ENCODE measurements around the gene MSMP. TPM values are rescaled to one million over a fixed set of nuclear protein-coding genes. Genes with fewer than 3 reads are reported as not detected.

The MSMP gene
- total and polyA plus RNA-seq, 2 donors (not counting 3 experiments of a cell fraction or from before 2014, with no cell fraction given): 18.8 to 29.0 TPM

- POLR2A ChIA-PET: interaction anchor here (1.4 kb wide), 1 partner anchor 12 kb away, joined by 5 read pairs; the partner anchor contains the start of genes CREB3 and TLN1
- no peaks in the 10 kb centered on the region for H4K20me1 ChIP-seq (replicated peaks; ENCODE audit: control insufficient read depth, extremely low read depth, insufficient read depth, low read length)
- no TSS peak for BruUV-seq (replicated peaks)
Measured at GRCh38 chr9:35743880-35744518, 10.1 kb downstream of the MSMP start.

More at GRCh38 chr9:35743880-35744518, 10.1 kb downstream of the MSMP start:
- dilution Hi-C loops (cut with MboI; ENCODE audit: extremely low pct_ligation_motif_present, low sequenced_read_pairs) (no loop called here), intact Hi-C loops (cut with micrococcal nuclease) (no loop called here)
- peaks cover 38 to 45% of the 10 kb centered on the region in 2 experiments for H3K36me3 ChIP-seq (ENCODE audit: control insufficient read depth in 2 of 2, extremely low read depth in 1 of 2, insufficient read depth in 2 of 2, low read length in 2 of 2)
- H3K9ac ChIP-seq (replicated peaks; ENCODE audit: extremely low read depth, insufficient read depth, low read length): no peak overlapping the region
- no peaks in the 10 kb centered on the region for H3K27me3 ChIP-seq (ENCODE audit: control insufficient read depth in 2 of 2, insufficient read depth in 2 of 2, low read length in 2 of 2)
- DNase-seq (ENCODE audit: low read depth, low spot score): no peak
- no peaks in the 10 kb centered on the region for H3K9me3 ChIP-seq (replicated peaks; ENCODE audit: control insufficient read depth, insufficient read depth, low read length)
- H3K27ac ChIP-seq (ENCODE audit: insufficient read depth, low read depth, low read length): no peak overlapping the region
- H3K4me3 ChIP-seq (replicated peaks in 1 of 3; ENCODE audit: insufficient read depth in 1 of 3, low read depth in 1 of 3, low read length in 3 of 3): no peak overlapping the region
- no peak for FAIRE-seq
- no peak overlapping the region for H2AFZ ChIP-seq (ENCODE audit: low read depth, low read length)
- H3K4me2 ChIP-seq (ENCODE audit: insufficient read depth, low read length): no peak overlapping the region
- H3K79me2 ChIP-seq (ENCODE audit: control insufficient read depth, insufficient read depth, low read length): peaks cover 88% of the 10 kb centered on the region
- CTCF ChIA-PET: interaction anchor here (0.9 to 7.2 kb wide), 9 partner anchors 7 to 82 kb away, joined by 3 to 86 read pairs (median 6); partner anchors contain the start of gene MSMP
- no peaks in the 10 kb centered on the region for H3K9me1 ChIP-seq (replicated peaks; ENCODE audit: control insufficient read depth, extremely low read depth, insufficient read depth, low read length)
- TF ChIP-seq POLR2A (IDR thresholded peaks at IDR 0.05; ENCODE audit: low read depth, low read length) (no peak), MYC (IDR thresholded peaks at IDR 0.05; ENCODE audit: low read depth, low read length) (no peak), MAX (IDR thresholded peaks at IDR 0.05; ENCODE audit: insufficient read depth, insufficient read length) (no peak), JUN (IDR thresholded peaks at IDR 0.05; ENCODE audit: borderline replicate concordance, insufficient read depth, insufficient read length, low read depth) (no peak), GATA2 (IDR thresholded peaks at IDR 0.05; ENCODE audit: insufficient read depth, insufficient read length, low read depth, low read length) (no peak), POLR2AphosphoS5 (IDR thresholded peaks at IDR 0.05; ENCODE audit: insufficient read depth, low read depth, low read length) (no peak), FOS (IDR thresholded peaks at IDR 0.05; ENCODE audit: borderline replicate concordance, insufficient read depth, low read length) (no peak), EZH2 (IDR thresholded peaks at IDR 0.05; ENCODE audit: borderline replicate concordance, low read depth, low read length, severe bottlenecking) (no peak)
- TF ChIP-seq, protein P1, sequence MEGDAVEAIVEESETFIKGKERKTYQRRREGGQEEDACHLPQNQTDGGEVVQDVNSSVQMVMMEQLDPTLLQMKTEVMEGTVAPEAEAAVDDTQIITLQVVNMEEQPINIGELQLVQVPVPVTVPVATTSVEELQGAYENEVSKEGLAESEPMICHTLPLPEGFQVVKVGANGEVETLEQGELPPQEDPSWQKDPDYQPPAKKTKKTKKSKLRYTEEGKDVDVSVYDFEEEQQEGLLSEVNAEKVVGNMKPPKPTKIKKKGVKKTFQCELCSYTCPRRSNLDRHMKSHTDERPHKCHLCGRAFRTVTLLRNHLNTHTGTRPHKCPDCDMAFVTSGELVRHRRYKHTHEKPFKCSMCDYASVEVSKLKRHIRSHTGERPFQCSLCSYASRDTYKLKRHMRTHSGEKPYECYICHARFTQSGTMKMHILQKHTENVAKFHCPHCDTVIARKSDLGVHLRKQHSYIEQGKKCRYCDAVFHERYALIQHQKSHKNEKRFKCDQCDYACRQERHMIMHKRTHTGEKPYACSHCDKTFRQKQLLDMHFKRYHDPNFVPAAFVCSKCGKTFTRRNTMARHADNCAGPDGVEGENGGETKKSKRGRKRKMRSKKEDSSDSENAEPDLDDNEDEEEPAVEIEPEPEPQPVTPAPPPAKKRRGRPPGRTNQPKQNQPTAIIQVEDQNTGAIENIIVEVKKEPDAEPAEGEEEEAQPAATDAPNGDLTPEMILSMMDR (IDR thresholded peaks at IDR 0.05; ENCODE audit: extremely low read depth in 1 of 2, insufficient read depth in 1 of 2, low read depth in 1 of 2, low read length in 2 of 2): no peak
- H3K4me1 ChIP-seq (ENCODE audit: control insufficient read depth, extremely low read depth, insufficient read depth, low read length): peaks cover 28% of the 10 kb centered on the region
